Neural progenitor cell (in vitro differentiated cells): ENCODE data around the gene GREB1L.

Experiments used
- CTCF ChIP-seq: fragments of 200-600 bp; sonication (generic); IDR thresholded peaks from 2 replicates; pipeline ENCODE4 v1.5.1; 2017; ENCODE audit warnings: antibody characterized with exemption, mild to moderate bottlenecking
- EZH2phosphoT487 ChIP-seq: fragments of 200-600 bp; sonication (generic); IDR thresholded peaks from 2 replicates; pipeline ENCODE4 v1.6.1; 2017; ENCODE audit warnings: antibody characterized with exemption

DNA sequence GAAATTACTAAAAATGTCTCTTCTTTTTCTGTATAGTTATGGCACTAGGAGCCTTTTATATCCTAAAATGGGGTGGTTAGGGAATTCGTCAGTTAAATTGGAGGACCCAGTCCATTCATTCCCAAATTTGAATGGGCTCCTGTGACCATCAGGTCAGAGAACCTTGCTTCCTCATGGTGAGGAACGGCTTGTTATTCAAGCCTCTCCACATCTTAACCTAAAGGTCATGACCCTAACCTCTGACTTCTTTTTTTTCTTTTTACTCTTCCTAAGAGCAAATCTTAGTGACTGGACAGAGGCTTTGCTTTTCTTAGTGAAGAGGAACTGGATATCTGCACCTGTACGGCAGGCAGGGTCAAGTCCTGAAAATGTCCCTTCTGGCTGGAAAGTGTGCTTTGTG is 53.1 kb downstream of the GREB1L start:
- TF ChIP-seq CTCF (no peak), EZH2phosphoT487 (no peak)
